Activated T-cell treated with anti-CD3 and anti-CD28 coated beads, Interleukin-2, amount 50 U/mL, for 24 hours (primary cell): ENCODE results near the gene SMIM7.

Source experiments
- DNase-seq: peaks from one replicate; pipeline ENCODE4 v3.0.0-alpha.2; 2020
- H3K27ac Mint-ChIP-seq: 2 replicates; pipeline ENCODE4 v1.8.0; 2020; ENCODE audit warnings: mild to moderate bottlenecking, mixed read lengths
- H3K27me3 Mint-ChIP-seq: 2 replicates; pipeline ENCODE4 v1.8.0; 2020; ENCODE audit warnings: mixed read lengths
- H3K36me3 Mint-ChIP-seq: 2 replicates; pipeline ENCODE4 v1.8.0; 2020; ENCODE audit warnings: low read depth, mixed read lengths
- H3K4me1 Mint-ChIP-seq: 2 replicates; pipeline ENCODE4 v1.8.0; 2020; ENCODE audit warnings: low read depth, mixed read lengths
- H3K4me3 Mint-ChIP-seq: 2 replicates; pipeline ENCODE4 v1.8.0; 2020; ENCODE audit warnings: mild to moderate bottlenecking, moderate library complexity, mixed read lengths
- H3K9me3 Mint-ChIP-seq: 2 replicates; pipeline ENCODE4 v1.8.0; 2020; ENCODE audit warnings: mixed read lengths

Gene SMIM7

GRCh38 chr19:16620584-16620983, 39.4 kb downstream of the SMIM7 start:
- Mint-ChIP-seq H3K9me3 (no peaks in the 10 kb centered on the region), H3K36me3 (peaks cover 42% of the 10 kb centered on the region), H3K27me3 (no peaks in the 10 kb centered on the region), H3K27ac (peak overlapping the region; percentile 68), H3K4me1 (peaks cover 89% of the 10 kb centered on the region), H3K4me3 (no peak overlapping the region)
- DNase-seq, result no peak

GRCh38 chr19:16620018-16620417, 39.9 kb downstream of the SMIM7 start:
- peaks cover 36% of the 10 kb centered on the region for H3K36me3 Mint-ChIP-seq
- H3K4me1 Mint-ChIP-seq, result peaks cover 88% of the 10 kb centered on the region
- peak overlapping the region; percentile 68 for H3K27ac Mint-ChIP-seq

GRCh38 chr19:16619457-16619856, 40.5 kb downstream of the SMIM7 start:
- no peak overlapping the region for H3K4me3 Mint-ChIP-seq
- no peak for DNase-seq
- H3K9me3 Mint-ChIP-seq, result no peaks in the 10 kb centered on the region
- no peaks in the 10 kb centered on the region for H3K27me3 Mint-ChIP-seq
- H3K36me3 Mint-ChIP-seq, result peaks cover 31% of the 10 kb centered on the region
- H3K27ac Mint-ChIP-seq, result no peak overlapping the region
- peaks cover 87% of the 10 kb centered on the region for H3K4me1 Mint-ChIP-seq

More at GRCh38 chr19:16620018-16620417, 39.9 kb downstream of the SMIM7 start:
- DNase-seq, result no peak
- Mint-ChIP-seq H3K27me3 (no peaks in the 10 kb centered on the region), H3K4me3 (no peak overlapping the region), H3K9me3 (no peaks in the 10 kb centered on the region)

- Mint-ChIP-seq H3K9me3 (no peaks in the 10 kb centered on the region), H3K4me3 (no peak overlapping the region), H3K4me1 (peaks cover 81% of the 10 kb centered on the region), H3K36me3 (peaks cover 21% of the 10 kb centered on the region), H3K27me3 (no peaks in the 10 kb centered on the region), H3K27ac (peak overlapping the region; percentile 31)
- no peak for DNase-seq
Measured at GRCh38 chr19:16618248-16618647, 41.7 kb downstream of the SMIM7 start.

- H3K9me3 Mint-ChIP-seq, result no peaks in the 10 kb centered on the region
- H3K4me3 Mint-ChIP-seq, result no peak overlapping the region
- H3K4me1 Mint-ChIP-seq, result peaks cover 87% of the 10 kb centered on the region
- DNase-seq, result no peak
- H3K27ac Mint-ChIP-seq, result peak overlapping the region; percentile 38
- peaks cover 8% of the 10 kb centered on the region for H3K36me3 Mint-ChIP-seq
- no peaks in the 10 kb centered on the region for H3K27me3 Mint-ChIP-seq
Measured at GRCh38 chr19:16615808-16616207, 44.1 kb downstream of the SMIM7 start.

GRCh38 chr19:16614941-16615340, 45.0 kb downstream of the SMIM7 start:
- H3K9me3 Mint-ChIP-seq, result no peaks in the 10 kb centered on the region
- DNase-seq, result no peak
- H3K27ac Mint-ChIP-seq, result peak overlapping the region; percentile 38
- H3K4me3 Mint-ChIP-seq, result no peak overlapping the region
- H3K36me3 Mint-ChIP-seq, result peaks cover 6% of the 10 kb centered on the region
- no peaks in the 10 kb centered on the region for H3K27me3 Mint-ChIP-seq
- peaks cover 83% of the 10 kb centered on the region for H3K4me1 Mint-ChIP-seq

- Mint-ChIP-seq H3K27ac (no peak overlapping the region), H3K27me3 (no peaks in the 10 kb centered on the region), H3K4me3 (no peak overlapping the region)
Measured at GRCh38 chr19:16613841-16614240, 46.1 kb downstream of the SMIM7 start.

GRCh38 chr19:16612636-16613035, 47.3 kb downstream of the SMIM7 start:
- H3K27ac Mint-ChIP-seq, result no peak overlapping the region
- no peaks in the 10 kb centered on the region for H3K9me3 Mint-ChIP-seq
- no peaks in the 10 kb centered on the region for H3K27me3 Mint-ChIP-seq
- DNase-seq, result no peak
- H3K4me3 Mint-ChIP-seq, result no peak overlapping the region
- peaks cover 7% of the 10 kb centered on the region for H3K36me3 Mint-ChIP-seq
- peaks cover 73% of the 10 kb centered on the region for H3K4me1 Mint-ChIP-seq

More at GRCh38 chr19:16613841-16614240, 46.1 kb downstream of the SMIM7 start:
- Mint-ChIP-seq H3K4me1 (peaks cover 72% of the 10 kb centered on the region), H3K9me3 (no peaks in the 10 kb centered on the region), H3K36me3 (peaks cover 6% of the 10 kb centered on the region)
- no peak for DNase-seq

GRCh38 chr19:16611121-16611520, 48.8 kb downstream of the SMIM7 start:
- Mint-ChIP-seq H3K9me3 (no peaks in the 10 kb centered on the region), H3K27me3 (no peaks in the 10 kb centered on the region), H3K4me3 (no peak overlapping the region), H3K36me3 (peaks cover 11% of the 10 kb centered on the region), H3K27ac (peak overlapping the region; percentile 0), H3K4me1 (peaks cover 65% of the 10 kb centered on the region)
- no peak for DNase-seq

- H3K9me3 Mint-ChIP-seq, result no peaks in the 10 kb centered on the region
- no peak overlapping the region for H3K4me3 Mint-ChIP-seq
- DNase-seq, result no peak
- H3K36me3 Mint-ChIP-seq, result peaks cover 19% of the 10 kb centered on the region
- no peak overlapping the region for H3K27ac Mint-ChIP-seq
- H3K27me3 Mint-ChIP-seq, result no peaks in the 10 kb centered on the region
- H3K4me1 Mint-ChIP-seq, result peaks cover 66% of the 10 kb centered on the region
Measured at GRCh38 chr19:16609511-16610200, 50.3 kb downstream of the SMIM7 start.

GRCh38 chr19:16608290-16608739, 51.6 kb downstream of the SMIM7 start:
- H3K9me3 Mint-ChIP-seq, result no peaks in the 10 kb centered on the region
- peaks cover 16% of the 10 kb centered on the region for H3K36me3 Mint-ChIP-seq
- H3K4me1 Mint-ChIP-seq, result peaks cover 61% of the 10 kb centered on the region
- H3K4me3 Mint-ChIP-seq, result no peak overlapping the region
- no peak for DNase-seq
- H3K27ac Mint-ChIP-seq, result peak overlapping the region; percentile 50
- no peaks in the 10 kb centered on the region for H3K27me3 Mint-ChIP-seq

- Mint-ChIP-seq H3K9me3 (no peaks in the 10 kb centered on the region), H3K36me3 (peaks cover 16% of the 10 kb centered on the region), H3K4me3 (no peak overlapping the region), H3K27ac (peak overlapping the region; percentile 50), H3K27me3 (no peaks in the 10 kb centered on the region), H3K4me1 (peaks cover 59% of the 10 kb centered on the region)
- DNase-seq, result no peak
Measured at GRCh38 chr19:16607819-16608218, 52.1 kb downstream of the SMIM7 start.

- DNase-seq, result no peak
- Mint-ChIP-seq H3K9me3 (no peaks in the 10 kb centered on the region), H3K36me3 (peaks cover 16% of the 10 kb centered on the region), H3K4me1 (peaks cover 47% of the 10 kb centered on the region), H3K27me3 (no peaks in the 10 kb centered on the region), H3K27ac (no peak overlapping the region), H3K4me3 (no peak overlapping the region)
Measured at GRCh38 chr19:16605553-16605994, 54.4 kb downstream of the SMIM7 start.

GRCh38 chr19:16605115-16605514, 54.8 kb downstream of the SMIM7 start:
- peaks cover 45% of the 10 kb centered on the region for H3K4me1 Mint-ChIP-seq
- no peak overlapping the region for H3K27ac Mint-ChIP-seq
- DNase-seq, result no peak
- H3K4me3 Mint-ChIP-seq, result no peak overlapping the region
- H3K9me3 Mint-ChIP-seq, result no peaks in the 10 kb centered on the region
- H3K27me3 Mint-ChIP-seq, result no peaks in the 10 kb centered on the region
- peaks cover 16% of the 10 kb centered on the region for H3K36me3 Mint-ChIP-seq

- H3K4me1 Mint-ChIP-seq, result peaks cover 45% of the 10 kb centered on the region
- peaks cover 16% of the 10 kb centered on the region for H3K36me3 Mint-ChIP-seq
- H3K27me3 Mint-ChIP-seq, result no peaks in the 10 kb centered on the region
- H3K4me3 Mint-ChIP-seq, result no peak overlapping the region
- no peaks in the 10 kb centered on the region for H3K9me3 Mint-ChIP-seq
- no peak overlapping the region for H3K27ac Mint-ChIP-seq
- no peak for DNase-seq
Measured at GRCh38 chr19:16604615-16605014, 55.3 kb downstream of the SMIM7 start.
